ENCODE results near the gene CDON. TPM values are rescaled to one million over a fixed set of nuclear protein-coding genes. Genes with fewer than 3 reads are reported as not detected.

Gene CDON
- total RNA-seq, 1 donor from 2014 or later = 71.3 TPM

DNA sequence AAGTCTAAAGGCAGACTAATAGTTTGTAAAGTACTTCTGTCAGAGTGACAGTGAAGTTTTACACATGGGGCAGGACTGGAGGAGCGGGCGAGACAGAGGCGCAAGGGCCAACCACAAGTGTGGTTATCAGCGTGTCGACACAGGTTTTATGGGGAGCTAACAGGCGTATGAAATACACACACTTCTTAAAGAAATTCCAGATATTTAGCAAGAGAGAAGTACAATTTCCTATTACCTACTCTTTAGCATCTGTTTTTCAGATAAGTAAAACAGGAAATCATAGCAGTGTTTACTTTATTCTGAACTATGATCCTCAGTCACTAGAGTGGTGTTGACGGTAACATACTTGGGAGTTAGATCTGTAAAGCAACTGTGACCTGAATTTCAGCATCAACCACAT is 94.3 kb downstream of the CDON start:
- no peaks in the 10 kb centered on the region for H3K27me3 ChIP-seq
- TF ChIP-seq, protein P1, sequence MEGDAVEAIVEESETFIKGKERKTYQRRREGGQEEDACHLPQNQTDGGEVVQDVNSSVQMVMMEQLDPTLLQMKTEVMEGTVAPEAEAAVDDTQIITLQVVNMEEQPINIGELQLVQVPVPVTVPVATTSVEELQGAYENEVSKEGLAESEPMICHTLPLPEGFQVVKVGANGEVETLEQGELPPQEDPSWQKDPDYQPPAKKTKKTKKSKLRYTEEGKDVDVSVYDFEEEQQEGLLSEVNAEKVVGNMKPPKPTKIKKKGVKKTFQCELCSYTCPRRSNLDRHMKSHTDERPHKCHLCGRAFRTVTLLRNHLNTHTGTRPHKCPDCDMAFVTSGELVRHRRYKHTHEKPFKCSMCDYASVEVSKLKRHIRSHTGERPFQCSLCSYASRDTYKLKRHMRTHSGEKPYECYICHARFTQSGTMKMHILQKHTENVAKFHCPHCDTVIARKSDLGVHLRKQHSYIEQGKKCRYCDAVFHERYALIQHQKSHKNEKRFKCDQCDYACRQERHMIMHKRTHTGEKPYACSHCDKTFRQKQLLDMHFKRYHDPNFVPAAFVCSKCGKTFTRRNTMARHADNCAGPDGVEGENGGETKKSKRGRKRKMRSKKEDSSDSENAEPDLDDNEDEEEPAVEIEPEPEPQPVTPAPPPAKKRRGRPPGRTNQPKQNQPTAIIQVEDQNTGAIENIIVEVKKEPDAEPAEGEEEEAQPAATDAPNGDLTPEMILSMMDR (IDR thresholded peaks at IDR 0.05) = no peak
- TF ChIP-seq EZH2 (IDR thresholded peaks at IDR 0.05) (no peak), EZH2phosphoT487 (IDR thresholded peaks at IDR 0.05) (no peak)
- H3K4me3 ChIP-seq = no peak overlapping the region
- H3F3A ChIP-seq (ENCODE audit: low read depth) = no peaks in the 10 kb centered on the region
- Mint-ChIP-seq H3K27ac (no peak overlapping the region), H3K36me3 (peaks cover 62% of the 10 kb centered on the region), H3K4me3 (no peak overlapping the region), H3K4me1 (no peaks in the 10 kb centered on the region), H3K9me3 (peaks cover 12% of the 10 kb centered on the region), H3K27me3 (ENCODE audit: insufficient read depth, low read depth) (peaks cover 3% of the 10 kb centered on the region)
- no peak for DNase-seq (ENCODE audit: low spot score)
- H3K9ac ChIP-seq = no peak overlapping the region
- no peaks in the 10 kb centered on the region for H3K4me1 ChIP-seq
- H3K4me2 ChIP-seq = no peak overlapping the region
- H3K27ac ChIP-seq = no peak overlapping the region
- H3K9me3 ChIP-seq (ENCODE audit: low read depth) = peaks cover 3% of the 10 kb centered on the region
- H3K36me3 ChIP-seq = no peaks in the 10 kb centered on the region
- no peaks in the 10 kb centered on the region for H3K79me2 ChIP-seq (ENCODE audit: low read depth)
- H2AFZ ChIP-seq (replicated peaks) = no peak overlapping the region
- no peaks in the 10 kb centered on the region for H4K20me1 ChIP-seq (ENCODE audit: low read depth)

DNA sequence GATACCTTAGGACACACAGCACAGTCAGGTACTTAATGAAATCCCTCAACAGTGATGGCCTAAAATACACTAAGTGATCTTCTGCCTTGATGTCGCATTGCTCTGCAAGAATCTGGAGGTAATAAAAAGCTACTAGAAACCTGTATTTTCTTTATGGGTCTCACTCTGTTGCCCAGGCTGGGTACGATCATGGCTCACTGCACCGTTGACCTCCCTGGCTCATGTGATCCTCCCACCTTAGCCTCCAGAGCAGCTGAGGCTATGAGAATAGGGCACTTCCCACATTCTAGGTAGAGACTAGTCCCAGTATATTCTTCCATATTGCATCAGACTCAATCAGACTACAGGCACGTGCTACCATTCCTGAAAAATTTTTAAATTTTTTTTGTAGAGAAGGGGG is 95.2 kb downstream of the CDON start:
- Mint-ChIP-seq H3K4me3 (no peak overlapping the region), H3K27ac (no peak overlapping the region), H3K27me3 (ENCODE audit: insufficient read depth, low read depth) (peaks cover 2% of the 10 kb centered on the region), H3K4me1 (no peaks in the 10 kb centered on the region), H3K9me3 (peaks cover 12% of the 10 kb centered on the region), H3K36me3 (peaks cover 64% of the 10 kb centered on the region)
- TF ChIP-seq EZH2phosphoT487 (IDR thresholded peaks at IDR 0.05) (no peak), EZH2 (IDR thresholded peaks at IDR 0.05) (no peak)
- TF ChIP-seq, protein P1 (IDR thresholded peaks at IDR 0.05) = no peak
- peaks cover 11% of the 10 kb centered on the region for H3K9me3 ChIP-seq (ENCODE audit: low read depth)
- H3K9ac ChIP-seq = no peak overlapping the region
- H3K4me2 ChIP-seq = no peak overlapping the region
- H3K27me3 ChIP-seq = no peaks in the 10 kb centered on the region
- H3K4me3 ChIP-seq = no peak overlapping the region
- DNase-seq (ENCODE audit: low spot score) = no peak
- H3K27ac ChIP-seq = no peak overlapping the region
- H3F3A ChIP-seq (ENCODE audit: low read depth) = no peaks in the 10 kb centered on the region
- H3K4me1 ChIP-seq = no peaks in the 10 kb centered on the region
- peaks cover 4% of the 10 kb centered on the region for H3K36me3 ChIP-seq
- no peaks in the 10 kb centered on the region for H3K79me2 ChIP-seq (ENCODE audit: low read depth)
- H2AFZ ChIP-seq (replicated peaks) = no peak overlapping the region
- H4K20me1 ChIP-seq (ENCODE audit: low read depth) = no peaks in the 10 kb centered on the region

DNA sequence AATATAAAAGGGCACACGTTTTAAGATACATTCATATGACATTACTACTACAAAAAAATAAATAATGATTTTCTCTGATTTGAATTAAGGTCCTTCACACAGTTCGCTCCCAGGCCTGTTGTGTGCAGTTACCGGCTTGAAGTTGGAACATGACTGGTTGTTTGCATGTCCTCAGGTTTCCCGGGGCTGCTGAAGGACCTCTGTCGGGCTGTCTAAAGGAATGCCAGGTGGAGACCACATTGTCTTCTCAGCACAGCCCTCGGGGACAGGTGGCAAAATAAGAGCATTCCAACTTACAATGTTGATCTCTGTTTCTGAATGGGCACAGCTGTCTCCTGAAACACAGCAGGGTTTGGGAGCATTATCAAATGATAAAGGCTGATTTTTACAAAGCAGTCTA is 101.9 kb downstream of the CDON start:
- Mint-ChIP-seq H3K4me3 (no peak overlapping the region), H3K27ac (no peak overlapping the region), H3K9me3 (peaks cover 11% of the 10 kb centered on the region), H3K4me1 (no peaks in the 10 kb centered on the region), H3K36me3 (peaks cover 69% of the 10 kb centered on the region), H3K27me3 (ENCODE audit: insufficient read depth, low read depth) (peaks cover 6% of the 10 kb centered on the region)
- TF ChIP-seq, protein P1 (IDR thresholded peaks at IDR 0.05) = no peak
- H3K9ac ChIP-seq = no peak overlapping the region
- H3K79me2 ChIP-seq (ENCODE audit: low read depth) = no peaks in the 10 kb centered on the region
- H2AFZ ChIP-seq (replicated peaks) = no peak overlapping the region
- H3K4me1 ChIP-seq = no peaks in the 10 kb centered on the region
- no peaks in the 10 kb centered on the region for H3F3A ChIP-seq (ENCODE audit: low read depth)
- H3K9me3 ChIP-seq (ENCODE audit: low read depth) = peaks cover 11% of the 10 kb centered on the region
- no peak for DNase-seq (ENCODE audit: low spot score)
- peaks cover 11% of the 10 kb centered on the region for H3K36me3 ChIP-seq
- no peak overlapping the region for H3K27ac ChIP-seq
- H3K4me2 ChIP-seq = no peak overlapping the region
- H3K4me3 ChIP-seq = no peak overlapping the region
- H3K27me3 ChIP-seq = no peaks in the 10 kb centered on the region
- H4K20me1 ChIP-seq (ENCODE audit: low read depth) = no peaks in the 10 kb centered on the region
